ENCODE results near the gene KRT20. TPM values are rescaled to one million over a fixed set of nuclear protein-coding genes. Genes with fewer than 3 reads are reported as not detected.

Gene KRT20
- total and polyA plus RNA-seq, 9 of the 15 experiments (the other 6 are each of a cell fraction or from before 2014, with no cell fraction given): 0.44 TPM; not detected in 8

- FAIRE-seq (no peak), ATAC-seq (no peak), DNase-seq (ENCODE audit: extremely low read depth in 1 of 4, low spot score in 3 of 4) (peak in 1 of 4 experiments; percentile 26)
- POLR2A ChIA-PET: interaction anchor here (0.6 to 1.3 kb wide), 4 partner anchors 8 to 434 kb away, joined by 3 to 4 read pairs (median 4); partner anchors contain the start of gene KRT20
- in situ Hi-C loops (cut with MboI) (no loop called here), intact Hi-C loops (cut with micrococcal nuclease) (no loop called here)
- H3K27me3 ChIP-seq (ENCODE audit: control insufficient read depth in 2 of 2, insufficient read depth in 2 of 2, low read length in 2 of 2): no peaks in the 10 kb centered on the region
- no peak overlapping the region for H2AFZ ChIP-seq (ENCODE audit: low read depth, low read length)
- H3K27ac ChIP-seq (ENCODE audit: extremely low read depth, low read depth, low read length): no peak overlapping the region
- H3K9ac ChIP-seq (ENCODE audit: insufficient read depth in 1 of 2, low read depth in 2 of 2, low read length in 2 of 2): no peak overlapping the region
- H3K4me2 ChIP-seq (ENCODE audit: insufficient read depth, low read length): no peak overlapping the region
- H3K9me3 ChIP-seq (replicated peaks; ENCODE audit: control insufficient read depth, insufficient read depth, low read depth, low read length): no peaks in the 10 kb centered on the region
- no peaks in the 10 kb centered on the region for H3K9me1 ChIP-seq (ENCODE audit: control insufficient read depth, insufficient read depth, low read length)
- H4K20me1 ChIP-seq (replicated peaks; ENCODE audit: control insufficient read depth, insufficient read depth, low read length): no peaks in the 10 kb centered on the region
- no peaks in the 10 kb centered on the region for H3K36me3 ChIP-seq (ENCODE audit: control insufficient read depth, insufficient read depth, low read length)
- 41% methylated on average over 7 of the region's 7 CpGs for whole genome bisulfite sequencing (ENCODE audit: insufficient coverage, low coverage, missing lambda C conversion rate)
- no peaks in the 10 kb centered on the region for H3K79me2 ChIP-seq (ENCODE audit: control insufficient read depth, insufficient read depth, low read length)
- peaks cover 0 to 5% of the 10 kb centered on the region in 2 experiments; a peak in 2 of 5 replicates for H3K4me1 ChIP-seq (replicated peaks in 1 of 2; ENCODE audit: control insufficient read depth in 2 of 2, insufficient read depth in 2 of 2, low read length in 2 of 2)
- peak; percentile 43; the same call in 1 of the 2 replicates for TF ChIP-seq POLR2AphosphoS5 (IDR thresholded peaks at IDR 0.05; ENCODE audit: control insufficient read depth, insufficient read depth, low read depth, low read length)
- no peak for TF ChIP-seq PCBP1 (IDR thresholded peaks at IDR 0.05; ENCODE audit: low read depth, low read length, poor library complexity, severe bottlenecking)
- no peak for TF ChIP-seq ZNF354B (CRISPR knock-in tag; IDR thresholded peaks at IDR 0.05)
- peak; percentile 52; the same call in 1 of the 2 replicates for TF ChIP-seq TAL1 (IDR thresholded peaks at IDR 0.05)
- TF ChIP-seq XRCC4 (IDR thresholded peaks at IDR 0.05; ENCODE audit: extremely low read depth, insufficient read depth, insufficient read length): no peak
- TF ChIP-seq TCF3 (CRISPR knock-in tag; IDR thresholded peaks at IDR 0.05): peak; percentile 39; the same call in 1 of the 2 replicates
- peak; percentile 19; the same call in 1 of the 2 replicates for TF ChIP-seq NFIC (IDR thresholded peaks at IDR 0.05)
- TF ChIP-seq TEAD4 (IDR thresholded peaks at IDR 0.05; ENCODE audit: low read length): peak; percentile 74
- no peak for TF ChIP-seq TEAD4 (CRISPR knock-in tag; IDR thresholded peaks at IDR 0.05; ENCODE audit: borderline replicate concordance)
- TF ChIP-seq CBFA2T3 (IDR thresholded peaks at IDR 0.05): peak; percentile 81
- peak; percentile 71 for TF ChIP-seq CBFA2T2 (conservative IDR thresholded peaks at IDR 0.05)
- no peak for TF ChIP-seq CBX2 (IDR thresholded peaks at IDR 0.05; ENCODE audit: insufficient read depth, low read length, poor library complexity, severe bottlenecking)
- TF ChIP-seq NCOR1 (IDR thresholded peaks at IDR 0.05): peak; percentile 10; the same call in 1 of the 2 replicates
- CTCF ChIA-PET (ENCODE audit: low intra/inter-chr PET ratio): no interaction called here
- no TSS peak for BruUV-seq (replicated peaks)
- H3K4me3 ChIP-seq: no peak overlapping the region
Observed at GRCh38 chr17:40871316-40871715, 13.7 kb downstream of the KRT20 start.
